Measurements from ENCODE around the gene SUPT20HL1.

GRCh38 chrX:24376403-24376802, 16.0 kb downstream of the SUPT20HL1 start:
- TF ChIP-seq CTCF (IDR thresholded peaks at IDR 0.05; ENCODE audit: low read depth, low read length) (no peak), EZH2phosphoT487 (IDR thresholded peaks at IDR 0.05; ENCODE audit: low read depth) (no peak)
